ENCODE data around the gene FGF7. TPM values are rescaled to one million over a fixed set of nuclear protein-coding genes. Genes with fewer than 3 reads are reported as not detected.

The FGF7 gene, protein sequence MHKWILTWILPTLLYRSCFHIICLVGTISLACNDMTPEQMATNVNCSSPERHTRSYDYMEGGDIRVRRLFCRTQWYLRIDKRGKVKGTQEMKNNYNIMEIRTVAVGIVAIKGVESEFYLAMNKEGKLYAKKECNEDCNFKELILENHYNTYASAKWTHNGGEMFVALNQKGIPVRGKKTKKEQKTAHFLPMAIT
- 9.2 and 13.8 TPM in 2 replicates for total RNA-seq

DNA sequence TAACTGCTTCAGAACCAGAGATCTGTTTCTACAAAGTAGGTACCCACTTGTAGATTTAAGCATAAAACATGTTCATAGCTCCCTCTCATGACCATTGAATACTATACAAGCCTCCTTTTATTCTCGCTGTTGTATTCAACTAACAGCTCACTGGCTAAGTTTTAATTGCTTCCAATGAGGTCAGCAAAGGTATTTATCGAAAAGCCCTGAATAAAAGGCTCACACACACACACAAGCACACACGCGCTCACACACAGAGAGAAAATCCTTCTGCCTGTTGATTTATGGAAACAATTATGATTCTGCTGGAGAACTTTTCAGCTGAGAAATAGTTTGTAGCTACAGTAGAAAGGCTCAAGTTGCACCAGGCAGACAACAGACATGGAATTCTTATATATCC is at the start of gene FGF7:
TSS of gene FGF7 (plus strand) at position 222 of the 400 bp plus-strand sequence. CDS start 1,056 bp downstream, outside the sequence.

Other genes with a start within 250 kb of the FGF7 start
- gene FAM227B, start 197.6 kb downstream of the FGF7 start, total RNA-seq = 3.0 and 3.4 TPM in 2 replicates
- 13.1 and 15.3 TPM in 2 replicates for gene DTWD1, start 197.8 kb downstream of the FGF7 start, total RNA-seq

Measured in bronchus fibroblast of lung (primary cell).